Stimulated activated CD8-positive, alpha-beta memory T cell treated with anti-CD3 and anti-CD28 coated beads, Interleukin-15, amount 100 ng/mL, for 4 hours (primary cell): ENCODE results near the gene RAB18.
"Not testable (repeated sequence)": the region's sequence is repeated elsewhere in the genome, so short reads cannot be mapped to it uniquely, and the experiment has no call there.

Experiments
- DNase-seq, 2 donors: peaks; one replicate each; pipeline ENCODE4 v3.0.0-alpha.2; 2020; ENCODE audit warnings: low read depth in 2 of 2

Gene RAB18

GRCh38 chr10:27504808-27505460 is 830 bp downstream of the RAB18 start:
- DNase-seq: no peak

GRCh38 chr10:27505537-27505936 is 1.4 kb downstream of the RAB18 start:
- not testable (repeated sequence) for DNase-seq

GRCh38 chr10:27506280-27506679 is 2.2 kb downstream of the RAB18 start:
- DNase-seq: no peak

DNA sequence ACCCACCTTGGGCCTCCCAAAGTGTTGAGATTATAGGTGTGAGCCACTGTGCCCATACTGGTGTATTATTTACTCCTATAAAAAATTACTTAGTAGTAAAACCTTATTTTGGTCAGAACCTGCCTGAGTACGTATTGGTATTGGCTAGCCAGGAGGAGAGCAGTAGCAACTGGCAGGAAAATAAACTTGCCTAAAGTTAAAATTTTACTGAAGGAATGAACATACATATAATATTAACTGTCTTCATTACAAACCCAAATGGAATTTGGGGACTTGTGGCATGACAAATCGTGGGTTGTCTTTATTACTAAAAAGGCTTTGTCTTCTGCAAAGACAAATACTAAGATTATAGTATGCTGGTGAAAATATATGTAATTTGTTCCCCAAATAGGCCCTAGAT is 8.4 kb downstream of the RAB18 start:
- no peak for DNase-seq

GRCh38 chr10:27513451-27514191 is 9.5 kb downstream of the RAB18 start:
- no peak for DNase-seq

- DNase-seq: no peak
These were observed 10.1 kb downstream of the RAB18 start for GRCh38 chr10:27514243-27514642.

GRCh38 chr10:27518261-27518660 is 14.2 kb downstream of the RAB18 start:
- DNase-seq: no peak

- no peak for DNase-seq
These were observed 21.7 kb downstream of the RAB18 start for GRCh38 chr10:27525819-27526218.

DNA sequence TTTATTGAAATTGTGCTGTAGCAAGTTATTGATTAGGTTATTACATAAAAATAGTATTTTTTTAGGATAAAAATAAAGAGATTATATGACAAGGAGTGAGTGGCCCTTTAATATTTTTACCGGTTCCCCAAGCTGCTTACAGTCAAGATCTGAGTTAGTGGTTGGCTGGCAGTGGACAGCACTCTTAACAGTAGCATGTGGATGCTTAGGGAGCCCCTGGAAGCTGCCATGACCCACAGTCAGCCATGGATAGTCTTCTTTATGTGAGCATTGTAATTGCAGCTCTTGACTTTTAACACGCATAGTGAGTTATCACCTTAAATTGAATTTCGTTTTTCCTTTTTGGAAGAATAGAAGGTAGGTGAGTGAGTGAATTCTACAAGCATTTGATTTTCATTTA is 22.1 kb downstream of the RAB18 start:
- no peak for DNase-seq

DNA sequence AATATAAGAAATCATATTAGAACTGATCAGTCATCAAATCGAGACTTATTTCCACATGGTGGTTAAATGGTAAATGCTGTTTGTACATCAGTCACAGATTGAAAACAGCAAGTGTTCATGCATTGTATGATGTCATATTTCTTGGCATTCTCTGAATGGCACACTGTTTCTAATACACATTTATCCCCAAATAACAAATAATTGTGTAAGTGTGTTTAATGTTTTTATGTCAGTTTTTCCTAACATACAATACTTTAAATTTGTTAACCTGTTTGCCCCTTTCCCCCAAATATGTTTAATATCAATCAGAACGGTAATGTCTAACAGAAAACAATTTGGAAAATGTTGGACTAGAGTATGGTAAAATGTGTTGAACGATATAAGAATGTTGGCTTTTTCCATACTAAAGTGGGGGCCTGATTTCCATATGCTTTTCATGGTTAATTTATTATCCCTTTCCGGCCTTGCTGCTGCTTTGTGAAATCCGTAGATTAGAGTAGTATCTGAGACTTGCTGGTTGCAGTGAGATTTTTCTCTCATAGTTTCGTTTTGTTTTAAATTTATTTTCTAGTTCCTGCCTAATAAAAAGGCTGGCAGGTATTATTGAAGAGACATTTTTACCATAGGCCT is 23.7 kb downstream of the RAB18 start:
- DNase-seq: no peak

DNA sequence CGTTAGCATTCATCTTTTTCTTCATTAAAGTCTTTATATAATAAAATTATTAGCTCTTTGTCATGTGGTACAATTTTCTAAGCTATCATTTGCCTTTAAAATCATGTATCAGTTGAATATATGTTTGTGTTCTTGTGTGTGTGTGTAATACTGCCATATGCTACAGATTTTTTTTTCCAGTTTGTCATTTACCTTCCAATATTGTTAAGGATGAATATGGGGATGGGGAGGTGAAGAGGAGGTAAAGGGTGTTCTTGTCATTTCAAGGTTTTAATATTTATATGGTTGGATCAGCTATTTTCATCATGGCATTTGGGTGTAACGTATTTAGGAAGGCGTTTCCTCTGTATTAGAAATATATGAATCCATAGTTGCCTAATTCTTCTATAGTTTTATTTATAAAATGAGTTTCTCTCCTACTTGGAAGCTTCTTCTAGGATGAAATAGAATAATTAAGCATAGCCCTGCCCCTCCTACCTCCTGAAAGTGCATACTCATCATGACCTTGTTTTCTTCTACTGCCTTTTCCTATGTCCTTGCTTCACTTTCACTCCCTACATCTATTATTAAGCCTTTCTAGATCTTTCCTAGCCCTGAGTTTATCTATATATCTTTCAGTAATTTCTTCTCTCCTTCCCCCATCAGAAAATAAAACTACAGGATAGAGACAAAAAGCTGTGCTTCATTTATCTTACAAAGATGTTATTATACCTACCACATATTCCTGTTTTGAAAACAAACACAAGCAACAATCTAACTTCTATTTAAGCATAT is 25.1 kb downstream of the RAB18 start:
- no peak for DNase-seq

DNA sequence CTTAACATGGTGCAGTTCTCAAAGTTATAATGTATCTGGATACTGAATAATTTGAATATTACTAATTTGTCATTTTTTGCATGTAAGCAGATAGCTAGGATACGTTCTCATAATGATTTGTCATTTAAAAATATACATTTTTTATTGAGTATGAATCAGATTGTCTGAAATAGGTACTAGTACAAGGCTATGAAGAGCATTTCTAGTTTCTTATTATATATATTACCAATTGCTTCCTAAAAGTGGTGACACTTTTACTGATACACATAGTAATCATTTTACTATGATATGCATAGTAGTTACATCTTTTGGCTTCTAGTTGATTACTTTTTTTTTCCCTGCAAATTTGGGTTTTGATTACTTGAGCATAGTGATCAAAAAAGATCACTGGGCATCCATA is 26.4 kb downstream of the RAB18 start:
- DNase-seq: no peak

DNA sequence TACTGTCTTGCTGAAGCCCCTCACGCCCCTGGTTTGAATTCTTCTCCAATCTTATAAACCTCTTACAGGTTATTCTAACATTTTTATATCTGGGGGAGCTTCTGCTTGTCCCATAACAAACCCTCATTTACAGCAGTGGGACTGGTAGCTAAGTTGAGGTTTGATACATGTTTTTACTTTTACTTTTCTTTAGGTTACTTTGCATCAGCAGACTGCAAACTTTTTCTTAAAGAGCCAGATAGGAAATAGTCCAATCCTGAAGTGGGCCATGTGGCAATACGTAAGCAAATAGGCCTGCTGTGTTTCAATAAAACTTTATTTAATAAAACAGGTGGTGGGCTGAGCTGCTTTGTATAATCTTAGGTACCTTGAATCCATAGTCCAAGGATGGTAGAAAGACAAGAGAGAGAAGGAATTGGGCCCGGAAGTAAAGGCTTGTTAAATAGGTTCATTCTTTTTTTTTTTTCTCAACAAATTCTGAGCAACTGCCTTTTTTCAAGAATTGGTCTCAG is 27.3 kb downstream of the RAB18 start:
- no peak for DNase-seq

- no peak for DNase-seq
These were observed 30.1 kb downstream of the RAB18 start for GRCh38 chr10:27534161-27534700.

DNA sequence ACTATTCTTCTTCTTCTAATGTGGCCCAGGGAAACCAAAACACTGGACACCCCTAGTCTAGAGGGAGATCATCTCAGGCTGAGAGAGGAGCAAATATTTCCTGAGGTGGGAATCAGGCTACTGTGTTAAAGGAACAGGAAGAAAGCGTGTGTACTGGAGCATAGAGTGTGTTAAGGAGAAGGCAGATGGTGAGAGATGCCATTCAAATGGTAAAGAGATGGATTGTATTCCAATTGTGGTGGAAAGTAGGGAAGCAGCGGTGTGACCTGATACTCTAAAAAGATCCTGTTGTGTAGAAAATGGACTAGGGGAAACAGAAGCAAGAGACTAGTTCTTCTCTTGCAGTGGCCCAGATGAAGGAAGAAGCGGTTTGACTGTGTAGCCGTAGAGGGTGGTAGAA is 31.2 kb downstream of the RAB18 start:
- DNase-seq: no peak

- DNase-seq: no peak
These were observed 32.3 kb downstream of the RAB18 start for GRCh38 chr10:27536437-27536836.

DNA sequence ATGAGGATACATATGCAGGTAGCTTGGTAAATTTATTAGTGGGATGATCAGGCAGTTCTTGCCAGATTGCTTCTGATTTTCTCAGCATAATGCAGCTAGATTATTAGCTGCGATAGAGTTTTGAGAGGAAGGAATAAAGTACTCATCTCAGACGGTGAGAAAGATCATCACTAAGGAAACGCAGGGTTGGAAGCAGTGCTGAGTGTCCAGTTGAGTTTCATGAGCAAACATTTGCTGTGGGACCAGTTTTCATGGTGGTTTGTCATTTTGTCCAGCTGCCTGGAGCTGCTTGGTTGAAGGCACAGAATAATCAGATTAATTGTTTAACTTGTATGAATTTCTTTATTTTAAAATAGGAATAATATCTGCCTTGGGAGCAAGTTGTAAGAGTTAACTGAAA is 33.1 kb downstream of the RAB18 start:
- no peak for DNase-seq

DNA sequence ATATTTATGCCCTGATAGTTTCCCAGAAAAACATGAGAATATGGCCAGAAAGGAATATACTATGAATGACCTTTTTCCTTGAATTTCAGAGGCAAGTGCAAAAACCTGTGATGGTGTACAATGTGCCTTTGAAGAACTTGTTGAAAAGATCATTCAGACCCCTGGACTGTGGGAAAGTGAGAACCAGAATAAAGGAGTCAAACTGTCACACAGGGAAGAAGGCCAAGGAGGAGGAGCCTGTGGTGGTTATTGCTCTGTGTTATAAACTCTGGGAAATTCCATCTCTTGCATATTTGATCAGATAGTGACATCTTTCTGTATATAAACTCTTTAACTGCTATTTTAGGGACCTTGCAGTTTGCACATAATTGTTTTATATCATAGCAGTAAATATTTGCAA is 33.7 kb downstream of the RAB18 start:
- no peak for DNase-seq

GRCh38 chr10:27540672-27541071 is 36.6 kb downstream of the RAB18 start:
- DNase-seq: no peak

GRCh38 chr10:27541796-27542729 is 38.0 kb downstream of the RAB18 start:
- DNase-seq: no peak

DNA sequence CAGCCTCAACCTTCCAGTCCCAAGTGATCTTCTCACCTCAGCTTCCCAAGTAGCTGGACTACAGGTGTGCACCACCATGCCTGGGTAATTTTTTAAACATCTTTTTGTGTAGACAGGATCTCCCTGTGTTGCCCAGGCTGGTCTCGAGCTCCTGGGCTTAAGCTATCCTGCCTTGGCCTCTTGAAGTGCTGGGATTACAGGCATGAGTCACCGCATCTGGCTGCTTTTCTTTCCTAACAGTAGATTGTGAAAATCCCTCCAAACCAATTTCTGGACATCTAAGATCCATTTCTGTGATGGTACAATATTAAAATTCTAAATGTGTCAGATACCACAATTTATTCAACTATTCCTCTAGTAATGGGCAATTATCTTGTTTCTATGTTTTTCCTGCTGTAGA is 38.7 kb downstream of the RAB18 start:
- DNase-seq: no peak
